ENCODE results near the gene NECTIN4. TPM values are rescaled to one million over a fixed set of nuclear protein-coding genes. Genes with fewer than 3 reads are reported as not detected.
"Not testable (repeated sequence)": the region's sequence is repeated elsewhere in the genome, so short reads cannot be mapped to it uniquely, and the experiment has no call there.

The NECTIN4 gene
- total RNA-seq, 1 experiment from 2014 or later: 0.14 TPM

GRCh38 chr1:161022432-161022831 is 66.9 kb downstream of the NECTIN4 start:
- DNase-seq (ENCODE audit: low spot score): not testable (repeated sequence)

GRCh38 chr1:161021970-161022353 is 67.4 kb downstream of the NECTIN4 start:
- no peak for DNase-seq (ENCODE audit: low spot score)

GRCh38 chr1:161021165-161021969 is 68.0 kb downstream of the NECTIN4 start:
- DNase-seq (ENCODE audit: low spot score): peak; percentile 78

Other genes with a start within 250 kb of the NECTIN4 start
- gene CD244, start 226.7 kb downstream of the NECTIN4 start, total RNA-seq (2014; rRNA removed; shearing (Covaris generic)): not detected in 2 replicates
- not detected in 2 replicates for gene ITLN1, start 204.4 kb downstream of the NECTIN4 start, total RNA-seq (2014; rRNA removed; shearing (Covaris generic))
- not detected in 2 replicates for gene ITLN2, start 134.7 kb downstream of the NECTIN4 start, total RNA-seq (2014; rRNA removed; shearing (Covaris generic))
- gene F11R, start 68.4 kb downstream of the NECTIN4 start, total RNA-seq (2014; rRNA removed; shearing (Covaris generic)): 5.2 and 6.4 TPM in 2 replicates
- gene TSTD1, start 50.6 kb downstream of the NECTIN4 start, total RNA-seq (2014; rRNA removed; shearing (Covaris generic)): not detected in 2 replicates
- 57.7 and 60.3 TPM in 2 replicates for gene USF1, start 43.6 kb downstream of the NECTIN4 start, total RNA-seq (2014; rRNA removed; shearing (Covaris generic))
- gene ARHGAP30, start 19.7 kb downstream of the NECTIN4 start, total RNA-seq (2014; rRNA removed; shearing (Covaris generic)): 0.02 TPM in 1 of 2 replicates, not detected in the other
- not detected in 2 replicates for gene KLHDC9, start 8.8 kb upstream of the NECTIN4 start, total RNA-seq (2014; rRNA removed; shearing (Covaris generic))
- 85.6 and 94.8 TPM in 2 replicates for gene PFDN2, start 28.5 kb upstream of the NECTIN4 start, total RNA-seq (2014; rRNA removed; shearing (Covaris generic))
- 34.9 and 36.6 TPM in 2 replicates for gene NIT1, start 28.5 kb upstream of the NECTIN4 start, total RNA-seq (2014; rRNA removed; shearing (Covaris generic))
- 22.2 and 28.2 TPM in 2 replicates for gene DEDD, start 43.1 kb upstream of the NECTIN4 start, total RNA-seq (2014; rRNA removed; shearing (Covaris generic))
- gene UFC1, start 64.4 kb upstream of the NECTIN4 start, total RNA-seq (2014; rRNA removed; shearing (Covaris generic)): 140 and 161 TPM in 2 replicates
- 5.8 and 6.9 TPM in 2 replicates for gene USP21, start 69.9 kb upstream of the NECTIN4 start, total RNA-seq (2014; rRNA removed; shearing (Covaris generic))
- 9.2 and 13.9 TPM in 2 replicates for gene PPOX, start 76.9 kb upstream of the NECTIN4 start, total RNA-seq (2014; rRNA removed; shearing (Covaris generic))
- 28.0 and 38.0 TPM in 2 replicates for gene B4GALT3, start 87.9 kb upstream of the NECTIN4 start, total RNA-seq (2014; rRNA removed; shearing (Covaris generic))
- not detected in 2 replicates for gene ADAMTS4, start 109.5 kb upstream of the NECTIN4 start, total RNA-seq (2014; rRNA removed; shearing (Covaris generic))
- gene NDUFS2, start 112.8 kb upstream of the NECTIN4 start, total RNA-seq (2014; rRNA removed; shearing (Covaris generic)): 101 and 120 TPM in 2 replicates
- 2.0 and 6.1 TPM in 2 replicates for gene FCER1G, start 125.7 kb upstream of the NECTIN4 start, total RNA-seq (2014; rRNA removed; shearing (Covaris generic))
- gene APOA2, start 134.1 kb upstream of the NECTIN4 start, total RNA-seq (2014; rRNA removed; shearing (Covaris generic)): not detected in 2 replicates
- 7.1 and 8.5 TPM in 2 replicates for gene TOMM40L, start 136.5 kb upstream of the NECTIN4 start, total RNA-seq (2014; rRNA removed; shearing (Covaris generic))
- gene NR1I3, start 148.6 kb upstream of the NECTIN4 start, total RNA-seq (2014; rRNA removed; shearing (Covaris generic)): not detected in 2 replicates
- not detected in 2 replicates for gene PCP4L1, start 169.2 kb upstream of the NECTIN4 start, total RNA-seq (2014; rRNA removed; shearing (Covaris generic))
- gene MPZ, start 220.4 kb upstream of the NECTIN4 start, total RNA-seq (2014; rRNA removed; shearing (Covaris generic)): 0.27 and 0.39 TPM in 2 replicates
- gene SDHC, start 224.8 kb upstream of the NECTIN4 start, total RNA-seq (2014; rRNA removed; shearing (Covaris generic)): 33.2 and 42.6 TPM in 2 replicates